OCI-M2 (cell line): ENCODE data around the gene SDCCAG8.

Experiments used
- DNase-seq: peaks from one replicate; lab custom pipeline; 2025; ENCODE audit not compliant: unreplicated experiment; lab: John Stamatoyannopoulos, UW

SDCCAG8 gene

GRCh38 chr1:243542739-243543415, 287.0 kb downstream of the SDCCAG8 start:
- no peak for DNase-seq

GRCh38 chr1:243543501-243543900, 287.7 kb downstream of the SDCCAG8 start:
- DNase-seq: no peak

GRCh38 chr1:243546457-243546856, 290.6 kb downstream of the SDCCAG8 start:
- no peak for DNase-seq

DNA sequence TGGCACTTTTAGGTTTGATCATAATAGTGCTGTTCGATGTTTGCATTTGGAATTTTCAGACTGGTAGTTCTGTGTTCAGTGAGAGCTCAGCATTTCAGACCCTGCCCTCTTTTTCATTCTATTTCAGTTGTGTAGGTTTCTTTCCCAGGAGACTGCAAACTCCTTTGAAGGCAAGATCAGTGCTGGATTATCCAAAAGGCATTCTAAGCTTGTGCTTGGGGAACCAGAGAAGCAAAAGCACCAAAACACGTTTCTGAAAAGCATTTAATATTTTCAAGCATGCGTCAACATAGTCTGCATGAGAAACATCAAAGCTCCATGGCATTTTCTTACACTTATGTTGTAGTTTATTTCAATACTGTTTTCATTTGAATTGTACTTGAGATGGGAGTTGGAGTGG, 292.1 kb downstream of the SDCCAG8 start:
- DNase-seq: no peak

DNA sequence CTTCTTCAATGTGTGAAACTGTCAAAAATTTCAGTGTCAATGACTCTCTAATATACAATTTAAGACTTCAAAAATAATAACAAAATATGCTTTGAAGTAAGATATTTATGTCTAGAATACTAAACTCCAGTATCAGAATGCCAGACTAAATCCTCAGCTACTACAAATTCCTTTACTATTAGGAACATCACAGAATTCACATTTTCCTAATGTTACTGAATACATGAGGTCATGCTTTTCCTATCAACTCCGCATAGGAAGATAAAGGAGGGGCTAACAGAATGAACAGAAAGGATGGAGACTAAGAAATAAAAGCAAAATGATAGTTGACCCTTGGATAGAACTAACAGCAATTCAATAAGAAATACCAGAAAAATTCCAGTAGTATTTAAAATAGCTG, 292.7 kb downstream of the SDCCAG8 start:
- DNase-seq: no peak

DNA sequence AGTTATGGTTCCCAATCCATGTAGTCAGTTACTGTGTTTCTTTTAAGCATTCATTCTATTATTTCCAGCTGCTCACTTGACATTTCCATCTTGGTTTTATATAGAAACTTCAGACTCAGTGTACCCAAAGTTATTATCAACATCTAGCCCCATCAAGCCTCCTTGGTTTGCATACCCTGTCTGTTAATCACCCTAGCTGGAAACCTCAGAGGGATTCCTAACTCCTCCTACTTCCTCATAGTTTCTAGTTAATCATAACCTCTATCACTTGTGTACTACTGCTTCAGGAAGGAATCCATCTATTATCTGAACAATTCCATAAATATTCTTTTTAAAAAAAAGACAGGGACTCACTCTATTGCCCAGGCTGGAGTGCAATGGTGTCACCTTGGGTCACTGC, 293.3 kb downstream of the SDCCAG8 start:
- no peak for DNase-seq
